A549 (cell line): ENCODE measurements around the gene CEP72.

Experiments
- CTCF ChIP-seq: fragments of >200 bp; sonication (Bioruptor Twin); formaldehyde crosslinking; IDR thresholded peaks from 3 replicates; pipeline ENCODE4 v1.5.1; 2016
- POLR2A ChIP-seq: IDR thresholded peaks from 2 replicates; pipeline ENCODE4 v1.6.1; 2012; ENCODE audit warnings: mild to moderate bottlenecking, low read length
- RCOR1 ChIP-seq: fragments of 150-350 bp; IDR thresholded peaks from 2 replicates; pipeline ENCODE4 v1.6.1; 2014; ENCODE audit warnings: antibody characterized with exemption, low read length, low read depth
- ZC3H11A ChIP-seq: fragments of 450-650 bp; IDR thresholded peaks from 2 replicates; pipeline ENCODE4 v1.6.1; 2014; ENCODE audit warnings: antibody characterized with exemption, mild to moderate bottlenecking
- ZFP36 ChIP-seq: fragments of 450-650 bp; IDR thresholded peaks from 2 replicates; pipeline ENCODE4 v1.6.1; 2014; ENCODE audit warnings: borderline replicate concordance; ENCODE audit not compliant: partially characterized antibody

GRCh38 chr5:600886-601541, 11.1 kb upstream of the CEP72 start:
- TF ChIP-seq POLR2A, result no peak
- no peak for TF ChIP-seq CTCF
- no peak for TF ChIP-seq RCOR1
- no peak for TF ChIP-seq ZFP36
- no peak for TF ChIP-seq ZC3H11A
